Peyer's patch (tissue), 4 donors: ENCODE results near the gene MBD3L5.
"Not testable (repeated sequence)": the region's sequence is repeated elsewhere in the genome, so short reads cannot be mapped to it uniquely, and the experiment has no call there.

Experiments used
- CTCF ChIP-seq, 6 experiments: fragments of 450-650 bp in 4 of 6; fragments of 200-600 bp in 2 of 6; sonication (generic) in 1 of 6; IDR thresholded peaks; one replicate each; pipeline ENCODE4 v1.5.1; 2017 to 2019; ENCODE audit warnings: antibody characterized with exemption in 6 of 6, mild to moderate bottlenecking in 3 of 6, moderate library complexity in 1 of 6
- POLR2A ChIP-seq, 2 donors: fragments of 450-650 bp; IDR thresholded peaks; one replicate each; pipeline ENCODE4 v1.5.1; 2017; ENCODE audit warnings: antibody characterized with exemption in 2 of 2, mild to moderate bottlenecking in 2 of 2, moderate library complexity in 2 of 2

DNA sequence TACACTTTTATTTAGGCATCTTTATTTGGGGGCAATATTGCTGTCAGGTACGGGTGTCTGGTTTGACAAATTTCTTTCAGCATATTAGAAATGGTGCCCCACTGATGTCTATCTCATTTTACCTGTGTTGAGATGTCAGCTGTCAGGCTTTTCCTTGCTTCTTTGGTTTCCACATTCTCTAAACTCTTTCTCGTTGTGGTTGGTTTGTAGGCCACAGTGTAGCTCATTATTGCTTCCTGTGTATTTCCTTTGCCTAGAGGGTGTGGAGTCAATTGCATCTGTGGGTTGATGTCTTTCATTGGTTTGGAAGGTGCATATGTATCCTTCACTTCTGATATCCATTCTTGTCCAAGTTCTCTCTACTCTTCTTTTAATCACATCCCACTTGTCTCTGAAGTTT lies 29.6 kb downstream of the MBD3L5 start:
- not testable (repeated sequence) for TF ChIP-seq POLR2A, CTCF (IDR thresholded peaks at IDR 0.05)
